HT-29 (cell line): Measurements from ENCODE around the gene SLC47A1. TPM values are rescaled to one million over a fixed set of nuclear protein-coding genes. Genes with fewer than 3 reads are reported as not detected.
"Not testable (repeated sequence)": the region's sequence is repeated elsewhere in the genome, so short reads cannot be mapped to it uniquely, and the experiment has no call there.

Experiments used
- DNase-seq: peaks from one replicate; pipeline ENCODE4 v3.0.0-alpha.2; 2015; ENCODE audit warnings: low spot score
- total RNA-seq: library from RNA; depleted of rRNA; stranded (reverse); fragments of >200 nt; shearing (Covaris generic); gene quantifications from 2 replicates; pipeline ENCODE4 v1.2.3, GENCODE V29; 2014

SLC47A1 gene
- total RNA-seq, 1 experiment from 2014 or later = not detected

DNA sequence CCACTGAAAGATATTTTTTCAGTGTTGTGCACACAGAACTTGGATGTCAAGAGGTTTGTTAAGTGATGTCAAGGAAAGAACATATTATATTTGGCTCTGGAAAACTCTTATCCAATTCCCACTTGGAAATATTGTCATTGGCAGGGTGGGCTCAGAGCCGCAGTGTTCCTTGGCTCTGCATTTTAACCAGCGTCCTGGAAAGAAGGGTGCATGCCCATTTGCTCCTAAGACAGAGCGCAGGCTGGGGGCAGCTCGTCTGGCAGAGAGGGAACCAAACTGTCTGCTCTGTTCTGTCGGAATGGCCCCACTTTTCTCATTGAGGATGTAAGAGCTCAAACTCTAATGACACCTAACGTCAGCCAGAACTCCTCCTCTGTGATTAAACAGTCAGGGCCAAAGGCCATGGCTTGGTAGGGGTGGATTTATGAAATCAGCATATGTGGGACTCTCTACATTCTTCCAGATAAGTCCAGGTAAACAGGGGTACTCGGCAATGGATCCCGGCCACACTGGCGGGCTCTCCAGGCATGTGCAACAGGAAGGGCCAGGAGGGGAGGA, 18.0 kb downstream of the SLC47A1 start:
- DNase-seq = no peak

DNA sequence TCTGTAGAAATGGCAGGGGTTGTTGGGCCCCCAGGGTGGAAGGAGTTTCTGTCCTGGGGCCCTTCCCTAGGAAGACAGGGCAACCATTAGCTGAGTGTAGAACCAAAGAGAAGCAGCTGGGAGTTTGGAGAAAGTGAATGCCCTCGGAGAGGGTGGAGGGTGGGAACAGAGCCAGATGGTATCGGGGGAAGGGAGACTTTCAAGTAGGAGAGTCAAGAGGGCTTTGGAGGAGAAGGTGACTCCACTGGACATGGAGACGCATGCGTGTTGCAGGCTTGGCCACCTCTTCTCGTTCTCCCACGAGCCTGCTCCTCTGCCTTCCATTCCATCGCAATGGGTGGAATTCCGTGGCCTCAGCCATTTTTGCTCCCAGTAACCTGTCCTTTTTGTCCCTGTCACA, 19.4 kb downstream of the SLC47A1 start:
- DNase-seq = no peak

DNA sequence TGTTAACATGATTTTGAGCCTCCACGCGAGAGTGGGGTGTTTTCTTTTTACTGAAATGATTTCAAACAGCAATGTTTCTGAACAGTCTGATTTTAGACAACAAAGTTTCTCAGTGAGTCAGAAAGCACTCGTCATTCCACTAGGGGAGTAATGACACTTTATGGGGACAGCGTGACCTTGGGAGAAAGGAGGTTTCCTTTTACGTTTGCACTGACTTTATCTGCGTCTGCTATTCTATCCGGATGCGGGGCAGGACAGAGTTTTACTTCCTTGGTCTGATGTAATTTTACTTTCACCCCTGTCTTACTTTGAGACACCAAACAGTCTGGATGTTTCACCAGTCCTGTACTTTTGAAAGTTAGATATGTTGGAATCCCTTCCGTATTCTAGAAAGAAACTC, 20.7 kb downstream of the SLC47A1 start:
- no peak for DNase-seq

DNA sequence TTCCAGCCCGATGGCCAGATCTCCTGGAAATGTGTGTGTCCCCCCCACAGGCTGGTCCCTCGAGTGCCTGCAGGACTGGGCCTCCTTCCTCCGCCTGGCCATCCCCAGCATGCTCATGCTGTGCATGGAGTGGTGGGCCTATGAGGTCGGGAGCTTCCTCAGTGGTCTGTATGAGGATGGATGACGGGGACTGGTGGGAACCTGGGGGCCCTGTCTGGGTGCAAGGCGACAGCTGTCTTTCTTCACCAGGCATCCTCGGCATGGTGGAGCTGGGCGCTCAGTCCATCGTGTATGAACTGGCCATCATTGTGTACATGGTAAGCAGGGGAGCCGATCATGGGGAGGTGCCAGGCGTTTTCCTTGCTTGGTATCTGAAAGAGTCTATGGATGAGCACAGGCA, 22.1 kb downstream of the SLC47A1 start:
- no peak for DNase-seq

DNA sequence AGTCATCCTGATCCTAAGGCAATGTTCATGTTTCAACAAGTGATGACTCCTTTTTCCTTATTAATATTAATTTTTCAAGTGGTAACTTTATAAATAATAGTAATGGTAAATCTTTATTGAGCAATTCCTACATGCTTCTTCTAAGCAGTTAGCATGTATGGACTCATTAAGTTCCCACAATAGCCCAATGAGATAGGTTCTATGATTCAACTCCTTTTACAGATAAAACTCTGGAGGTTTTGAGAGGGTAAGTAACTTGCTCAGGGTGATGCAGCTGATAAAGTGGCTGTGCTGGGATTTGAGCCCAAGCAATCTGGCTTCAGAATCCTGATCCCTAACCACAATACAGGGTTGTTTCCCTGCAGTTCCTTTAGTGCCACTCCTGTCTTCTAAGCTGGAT, 25.3 kb downstream of the SLC47A1 start:
- DNase-seq = no peak

DNA sequence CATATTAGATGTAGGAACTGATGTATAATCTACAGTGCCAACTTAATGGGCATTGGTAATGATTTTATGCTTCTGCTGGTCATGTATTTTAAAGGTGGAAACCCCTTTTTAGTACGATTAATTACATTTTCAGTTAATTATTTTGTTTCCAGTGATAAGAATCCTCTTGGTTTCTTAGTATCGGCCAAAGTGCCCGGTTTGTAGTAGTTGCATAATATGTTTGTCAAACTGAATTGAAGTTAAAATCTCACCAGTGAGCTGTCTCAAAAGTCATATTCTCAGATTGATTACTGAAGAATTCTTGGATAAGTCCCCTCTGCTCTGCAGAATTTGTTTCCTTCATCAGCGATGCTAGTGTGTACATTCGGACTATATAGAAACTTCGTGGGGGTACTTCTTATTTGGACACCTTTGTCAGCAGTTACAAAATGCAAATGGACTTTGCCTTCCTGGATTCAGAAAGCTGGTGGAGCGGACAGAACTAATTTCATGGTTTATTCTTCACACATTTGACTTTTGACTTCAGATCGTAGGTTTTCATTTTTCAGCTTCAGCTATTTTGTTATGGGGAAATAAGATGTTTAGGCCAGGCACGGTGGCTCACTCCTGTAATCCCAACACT, 28.2 kb downstream of the SLC47A1 start:
- DNase-seq = no peak

DNA sequence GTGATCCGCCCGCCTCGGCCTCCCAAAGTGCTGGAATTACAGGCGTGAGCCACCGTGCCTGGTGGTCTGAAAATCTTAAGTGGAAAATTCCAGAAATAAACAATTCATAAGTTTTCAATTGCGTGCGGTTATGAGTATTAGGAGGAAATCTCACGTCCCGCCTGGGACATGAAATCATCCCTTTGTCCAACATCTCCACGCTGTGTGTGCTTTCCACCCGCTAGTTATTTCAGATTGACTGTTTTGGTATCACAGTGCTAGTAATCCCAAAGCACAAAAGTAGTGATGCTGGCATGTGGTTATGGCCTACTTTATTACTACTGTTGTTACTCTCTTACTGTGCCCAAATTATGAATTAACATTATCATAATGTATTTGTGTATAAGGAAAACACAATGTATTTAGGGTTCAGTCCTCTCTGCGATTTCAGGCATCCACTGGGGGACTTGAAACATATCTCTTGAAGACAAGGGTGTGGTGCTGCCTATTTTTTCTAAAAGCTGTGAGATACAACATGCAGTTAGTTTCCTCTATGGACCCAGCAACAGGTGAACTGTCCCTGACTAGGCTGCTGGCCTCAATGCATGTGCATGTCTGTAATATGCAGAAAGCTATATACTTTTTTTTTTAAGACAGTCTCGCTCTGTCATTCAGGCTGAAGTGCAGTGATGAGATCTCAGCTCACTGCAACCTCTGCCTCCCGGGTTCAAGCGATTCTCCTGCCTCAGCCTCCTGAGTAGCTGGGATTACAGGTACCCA, 32.3 kb downstream of the SLC47A1 start:
- DNase-seq = no peak

DNA sequence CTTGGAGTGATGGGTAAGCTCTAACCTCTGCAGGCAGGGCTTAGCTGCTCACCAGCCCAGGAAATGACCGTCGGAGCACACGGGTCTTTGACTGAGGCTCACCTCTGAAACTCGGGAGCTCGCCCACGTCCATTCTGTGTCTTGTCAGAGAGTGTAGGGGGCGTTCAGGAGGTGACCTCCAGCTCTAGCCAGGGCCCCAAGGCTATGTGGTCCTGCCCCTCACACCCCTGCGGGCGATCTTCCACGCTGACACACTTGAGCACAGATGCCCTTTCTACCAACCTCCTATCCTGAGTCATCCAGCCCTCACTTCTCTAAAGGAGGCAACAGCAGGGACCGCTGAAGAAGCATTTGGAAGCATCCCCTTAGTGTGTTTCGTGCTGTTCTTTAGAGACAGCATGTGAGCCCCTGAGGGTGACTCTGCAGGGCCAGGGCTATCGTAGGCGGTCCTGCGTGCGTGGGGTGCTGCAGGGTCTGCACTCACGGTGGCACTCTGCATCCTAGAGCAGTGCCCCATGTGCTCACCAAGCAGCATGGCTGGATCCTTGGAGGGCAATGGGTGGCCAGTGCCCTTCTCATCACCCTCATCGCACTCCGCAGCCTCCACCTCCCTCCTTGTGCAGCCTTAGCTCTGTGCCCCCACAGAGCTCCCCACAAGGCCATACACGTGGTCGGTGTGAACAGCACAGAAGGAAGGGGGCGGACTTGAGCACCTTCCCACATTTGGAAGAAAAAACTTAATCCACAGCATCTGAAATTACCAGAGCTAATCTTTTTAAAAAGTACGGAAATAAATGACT, 33.8 kb downstream of the SLC47A1 start:
- DNase-seq = no peak

DNA sequence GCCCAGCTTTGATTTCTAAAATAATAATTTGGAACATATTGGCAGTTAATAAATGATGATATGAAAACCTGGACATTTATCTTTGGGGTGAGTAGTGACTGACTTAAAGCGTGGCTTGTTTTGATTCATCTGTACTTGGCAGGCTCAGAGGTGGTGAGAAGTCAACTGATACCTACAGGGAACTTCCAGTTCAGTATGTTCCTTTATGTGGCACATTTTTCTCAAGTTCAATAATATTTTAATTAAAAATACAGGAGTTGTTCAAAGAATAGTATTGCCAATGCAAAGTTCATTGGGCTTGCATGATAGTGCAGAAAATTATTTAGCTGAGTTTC, 34.3 kb downstream of the SLC47A1 start:
- no peak for DNase-seq

DNA sequence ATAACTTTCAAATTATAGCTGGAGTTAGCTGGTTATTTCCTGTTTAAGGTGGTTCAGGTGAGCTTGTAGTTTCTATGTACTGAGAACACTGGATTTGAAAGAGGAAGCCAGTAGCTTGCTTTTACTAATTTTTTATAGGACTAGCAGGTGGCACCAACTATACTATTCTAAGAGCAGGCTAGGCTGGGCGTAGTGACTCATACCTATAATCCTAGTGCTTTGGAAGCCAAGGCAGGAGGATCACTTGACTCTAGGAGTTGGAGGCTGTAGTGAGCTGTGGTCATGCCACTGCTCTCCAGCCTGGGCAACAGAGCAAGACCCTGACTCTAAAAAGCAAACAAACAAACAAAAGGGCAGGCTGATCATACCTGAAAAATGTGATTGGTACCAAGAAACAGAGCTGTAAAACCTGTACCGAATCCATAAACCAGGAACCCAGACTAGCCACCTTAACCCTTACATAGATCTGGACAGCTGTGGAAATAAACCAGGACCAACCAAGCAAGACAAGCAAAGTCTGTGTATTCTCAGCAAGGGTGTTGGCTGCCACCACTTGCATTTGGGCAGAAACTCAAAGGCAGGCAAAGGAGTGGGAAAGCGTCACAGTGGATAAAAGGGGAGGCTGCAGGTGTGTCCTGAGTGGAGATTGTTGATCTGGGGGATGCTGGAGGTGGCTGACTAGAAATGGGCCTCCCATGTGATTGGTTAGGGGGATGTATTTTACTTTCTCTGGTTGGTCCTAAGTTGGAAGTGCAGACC, 36.3 kb downstream of the SLC47A1 start:
- DNase-seq = peak; percentile 24

DNA sequence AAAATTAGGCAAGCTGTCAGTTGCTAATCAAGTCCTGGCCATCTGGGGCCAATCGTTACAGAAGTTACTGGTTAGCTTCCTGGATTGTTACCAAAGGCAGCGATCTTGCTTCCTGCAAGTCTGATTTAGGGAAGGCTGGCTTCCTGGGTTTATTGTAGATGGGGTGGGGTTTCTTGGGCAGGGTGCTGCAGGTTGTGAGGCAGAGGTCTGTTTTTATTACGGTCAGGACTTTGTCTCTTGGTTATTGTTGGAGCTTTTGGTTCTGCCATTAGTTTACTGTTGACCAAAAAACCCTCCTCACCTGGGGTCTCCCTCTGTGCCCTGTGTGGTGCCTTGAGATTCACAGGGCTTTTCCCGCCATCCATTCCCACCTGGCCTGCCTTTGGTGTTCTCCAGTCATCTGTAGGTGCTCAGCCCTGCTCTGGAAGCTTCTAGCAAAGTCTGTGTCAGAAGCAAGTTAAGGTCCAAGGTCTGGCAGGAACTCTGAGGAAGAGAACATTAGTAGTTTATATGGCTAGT, 36.9 kb downstream of the SLC47A1 start:
- no peak for DNase-seq

DNA sequence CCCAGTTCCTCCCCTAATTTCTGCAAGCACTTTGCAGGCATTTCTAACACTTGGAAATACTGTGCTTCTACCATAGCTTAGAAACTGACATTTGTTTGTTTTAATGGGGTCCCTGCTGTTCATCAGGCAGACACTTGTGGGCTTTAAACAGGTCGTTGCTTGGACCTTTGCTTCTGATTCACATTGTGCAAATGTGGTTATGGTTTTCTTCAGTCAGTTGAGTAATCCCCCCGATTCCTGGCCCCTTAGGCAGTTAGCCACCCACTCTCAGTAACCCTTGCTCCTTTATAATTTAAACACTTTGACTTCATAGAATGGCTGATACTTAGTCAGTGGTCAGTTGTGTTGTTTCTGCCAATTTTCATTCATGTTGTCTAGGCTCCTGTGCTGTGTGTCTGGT, 39.4 kb downstream of the SLC47A1 start:
- DNase-seq = no peak

DNA sequence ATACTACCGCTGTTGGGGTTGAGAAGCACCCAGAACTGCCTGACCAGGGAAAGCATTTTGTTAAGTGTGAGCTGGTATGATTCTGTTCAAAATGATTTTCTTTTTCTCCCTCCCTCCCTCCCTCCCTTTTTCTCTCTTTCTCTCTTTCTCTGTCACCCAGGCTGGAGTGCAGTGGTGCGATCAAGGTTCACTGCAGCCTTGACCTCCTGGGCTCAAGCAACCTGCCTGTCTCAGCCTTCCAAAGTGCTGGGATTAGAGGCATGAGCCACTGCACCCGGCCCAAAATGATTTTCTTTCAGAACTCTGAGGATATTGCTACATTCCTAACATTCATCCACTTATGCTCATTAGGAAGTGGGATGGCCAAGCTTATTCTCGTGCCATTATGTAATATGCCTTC, 41.3 kb downstream of the SLC47A1 start:
- no peak for DNase-seq

DNA sequence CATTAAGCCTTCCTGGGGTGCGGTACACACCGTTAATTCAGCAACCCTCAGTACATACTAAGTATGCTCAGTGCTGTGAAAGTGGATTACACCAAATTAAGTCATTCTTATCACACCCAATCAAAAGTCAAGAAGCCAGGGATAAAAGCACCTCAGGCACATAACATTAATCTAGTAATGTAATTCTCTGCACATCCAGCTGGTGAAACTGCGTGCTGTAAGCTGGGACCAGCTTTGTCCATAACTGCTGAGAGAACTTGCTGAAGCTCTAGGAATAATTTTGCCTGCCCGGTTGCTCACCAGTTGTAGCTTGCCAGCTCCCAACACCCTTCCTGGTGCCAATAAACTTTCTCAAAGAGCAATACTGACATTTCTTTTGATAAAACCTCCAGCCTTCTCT, 44.9 kb downstream of the SLC47A1 start:
- no peak for DNase-seq

DNA sequence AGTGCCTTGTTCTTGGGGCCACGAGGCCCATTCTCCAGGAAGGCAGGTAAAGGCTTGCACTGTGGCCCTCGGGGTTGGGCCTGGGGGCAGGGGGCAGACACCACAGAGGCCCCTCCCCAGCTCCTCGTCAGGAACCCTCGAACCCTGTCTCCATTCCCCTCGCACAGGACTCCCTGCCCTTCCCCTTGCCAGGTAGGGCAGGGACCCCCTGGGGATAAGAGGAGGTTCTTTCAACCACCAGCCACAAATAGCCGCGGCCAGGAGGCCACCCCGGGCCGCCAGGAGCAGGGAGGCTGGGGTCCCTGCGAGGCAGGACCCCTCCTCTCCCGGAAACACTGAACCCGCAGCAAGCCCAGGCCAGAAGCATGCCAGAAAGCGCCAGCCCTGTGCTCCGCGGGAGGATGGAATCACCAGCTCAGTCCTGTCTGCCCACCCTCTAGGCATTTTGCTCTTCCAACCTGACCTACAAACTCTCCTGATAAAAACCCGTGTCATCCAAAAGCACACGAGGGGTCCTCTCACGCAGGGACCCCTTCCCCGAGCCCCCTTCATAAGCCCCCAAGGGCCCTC, 45.6 kb downstream of the SLC47A1 start:
- DNase-seq = no peak

DNA sequence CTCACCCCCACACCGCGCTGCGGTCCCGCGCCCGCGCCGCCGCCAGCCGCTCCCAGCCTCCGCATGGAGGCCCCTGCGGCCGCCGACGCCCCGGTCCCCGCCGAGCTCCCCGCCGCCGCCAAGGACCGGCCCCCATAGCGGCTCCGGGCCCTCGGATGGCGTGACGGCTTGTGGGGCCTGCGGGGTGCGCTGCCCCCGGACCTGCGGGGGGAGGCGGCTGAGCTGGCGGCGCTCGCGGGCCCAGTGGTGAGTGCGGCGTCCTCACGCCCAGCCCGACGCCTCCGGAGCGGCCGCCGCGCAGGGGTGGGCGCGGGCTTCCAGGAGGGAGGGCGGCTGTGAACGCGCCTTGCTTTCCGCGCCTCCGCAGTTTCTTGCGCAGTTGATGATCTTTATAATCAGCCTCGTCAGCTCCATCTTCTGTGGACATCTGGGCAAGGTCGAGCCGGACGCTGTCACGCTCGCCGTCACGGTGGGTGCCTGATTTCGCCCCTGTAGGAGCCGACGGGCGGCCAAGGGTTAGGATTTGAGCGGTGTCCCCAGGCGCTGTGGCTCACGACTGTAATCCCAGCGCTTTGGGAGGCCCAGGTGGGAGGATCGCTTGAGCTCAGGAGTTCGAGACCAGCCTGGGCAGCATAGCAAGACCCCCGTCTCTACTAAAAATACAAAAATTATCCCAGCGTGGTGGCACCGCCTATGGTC, 46.4 kb downstream of the SLC47A1 start:
- DNase-seq = no peak

DNA sequence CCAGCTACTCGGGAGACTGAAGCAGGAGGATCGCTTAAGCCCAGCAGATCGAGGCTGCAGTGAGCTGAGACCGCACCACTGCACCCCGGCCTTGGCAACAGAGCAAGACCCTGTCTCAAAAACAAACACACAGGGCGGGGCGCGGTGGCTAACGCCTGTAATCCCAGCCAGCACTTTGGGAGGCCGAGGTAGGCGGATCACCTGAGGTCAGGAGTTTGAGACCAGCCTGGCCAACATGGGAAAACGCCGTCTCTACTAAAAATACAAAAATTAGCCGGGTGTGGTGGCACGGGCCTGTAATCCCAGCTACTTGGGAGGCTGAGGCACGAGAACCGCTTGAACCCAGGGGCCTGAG, 46.9 kb downstream of the SLC47A1 start:
- not testable (repeated sequence) for DNase-seq

DNA sequence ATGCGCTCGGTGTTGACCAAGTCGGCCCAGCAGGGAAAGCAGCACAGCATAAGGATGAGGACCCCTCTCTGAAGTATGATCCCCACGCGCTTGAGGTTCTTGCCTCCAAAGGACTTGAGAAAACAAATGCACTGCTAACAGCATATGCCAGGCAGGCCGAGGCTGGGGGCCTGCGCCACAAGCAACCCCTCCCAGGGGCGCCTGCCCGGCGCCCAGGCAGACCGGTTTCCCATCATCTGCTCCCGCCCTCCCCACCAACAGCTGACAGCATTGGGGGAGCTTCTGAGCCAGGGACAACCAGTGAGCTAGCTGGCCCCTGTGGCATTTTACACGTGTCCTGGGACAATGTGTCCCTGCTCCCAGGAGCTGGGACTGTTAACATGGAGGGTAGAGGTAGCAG, 48.5 kb downstream of the SLC47A1 start:
- DNase-seq = not testable (repeated sequence)

DNA sequence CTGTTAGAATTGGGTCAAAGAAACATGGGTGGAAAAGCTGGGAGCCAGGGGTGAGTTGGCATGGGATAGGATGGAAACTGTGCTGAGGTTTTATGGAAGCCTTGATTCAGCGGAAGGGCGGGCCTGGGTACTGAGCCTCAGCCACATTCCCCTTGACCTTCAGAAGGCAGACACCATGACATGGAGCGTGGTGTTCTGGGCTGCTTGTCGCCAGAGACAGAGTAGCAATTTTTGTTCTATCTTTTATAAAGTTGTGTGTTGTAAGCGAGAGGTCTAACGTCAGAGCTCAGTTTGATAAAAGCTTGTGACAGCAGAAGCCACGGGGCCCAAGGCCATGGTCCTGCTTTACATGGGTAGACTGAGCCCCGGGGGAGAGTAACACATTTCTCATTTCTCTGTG, 50.2 kb downstream of the SLC47A1 start:
- no peak for DNase-seq

DNA sequence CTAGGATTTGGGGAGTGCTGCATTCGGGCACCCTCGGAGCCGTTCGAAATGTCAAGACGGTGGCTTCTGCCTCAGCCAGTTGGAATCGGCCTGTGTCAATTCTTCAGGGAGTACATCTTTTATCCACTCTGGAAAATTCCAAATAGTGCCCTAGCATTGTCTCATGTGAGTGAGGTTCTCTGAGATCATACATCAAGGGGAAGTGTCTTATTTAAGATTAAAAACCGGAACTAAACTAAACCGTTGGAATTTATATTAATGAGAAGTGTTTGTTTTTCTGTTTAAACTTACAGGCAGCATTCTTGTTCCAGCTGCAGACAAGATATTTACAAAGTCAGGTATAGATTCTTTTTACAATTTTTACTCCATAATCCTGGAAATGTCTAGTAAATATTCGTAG, 56.8 kb downstream of the SLC47A1 start:
- DNase-seq = no peak
